ENCODE data around the gene CDH2.

DNA sequence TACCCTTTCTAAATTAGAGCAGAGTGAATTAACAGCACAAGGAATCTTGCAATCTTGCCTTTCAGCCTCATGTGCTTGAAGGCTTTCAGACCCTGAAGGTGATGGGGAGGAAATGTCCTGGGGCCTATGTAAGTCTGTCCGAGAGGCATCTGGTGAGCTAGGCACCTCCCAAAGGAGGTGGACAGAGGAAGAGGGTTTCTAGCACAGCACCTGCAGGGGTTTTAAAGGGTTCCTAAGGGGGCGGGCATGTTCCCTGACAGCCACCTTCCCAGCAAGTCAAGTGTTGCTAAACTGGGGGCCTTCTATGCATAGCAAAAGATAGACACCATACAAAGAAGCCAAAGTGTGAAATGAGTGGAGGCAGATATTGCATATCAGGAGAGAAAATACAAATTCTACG, 88.5 kb downstream of the CDH2 start:
- TF ChIP-seq EZH2phosphoT487 (IDR thresholded peaks at IDR 0.05; ENCODE audit: insufficient read depth, low read depth) (no peak), EZH2 (IDR thresholded peaks at IDR 0.05; ENCODE audit: insufficient read depth, poor library complexity, severe bottlenecking) (no peak)
